Thyroid gland (tissue), 4 donors: Measurements from ENCODE around the gene ZBTB16.

ENCODE experiments used
- POLR2A ChIP-seq, 2 donors: fragments of 450-650 bp; IDR thresholded peaks; one replicate each; pipeline ENCODE4 v1.6.1; 2017; ENCODE audit warnings: antibody characterized with exemption in 2 of 2, mild to moderate bottlenecking in 2 of 2, moderate library complexity in 1 of 2
- TF ChIP-seq, protein P1 (sequence below), 6 experiments: fragments of 200-600 bp in 3 of 6; fragments of 450-650 bp in 3 of 6; sonication (generic) in 3 of 6; IDR thresholded peaks; one replicate each; pipeline ENCODE4 v1.5.1; 2016 to 2019; ENCODE audit warnings: antibody characterized with exemption in 6 of 6, mild to moderate bottlenecking in 2 of 6, inconsistent platforms in 1 of 6, moderate library complexity in 1 of 6

DNA sequence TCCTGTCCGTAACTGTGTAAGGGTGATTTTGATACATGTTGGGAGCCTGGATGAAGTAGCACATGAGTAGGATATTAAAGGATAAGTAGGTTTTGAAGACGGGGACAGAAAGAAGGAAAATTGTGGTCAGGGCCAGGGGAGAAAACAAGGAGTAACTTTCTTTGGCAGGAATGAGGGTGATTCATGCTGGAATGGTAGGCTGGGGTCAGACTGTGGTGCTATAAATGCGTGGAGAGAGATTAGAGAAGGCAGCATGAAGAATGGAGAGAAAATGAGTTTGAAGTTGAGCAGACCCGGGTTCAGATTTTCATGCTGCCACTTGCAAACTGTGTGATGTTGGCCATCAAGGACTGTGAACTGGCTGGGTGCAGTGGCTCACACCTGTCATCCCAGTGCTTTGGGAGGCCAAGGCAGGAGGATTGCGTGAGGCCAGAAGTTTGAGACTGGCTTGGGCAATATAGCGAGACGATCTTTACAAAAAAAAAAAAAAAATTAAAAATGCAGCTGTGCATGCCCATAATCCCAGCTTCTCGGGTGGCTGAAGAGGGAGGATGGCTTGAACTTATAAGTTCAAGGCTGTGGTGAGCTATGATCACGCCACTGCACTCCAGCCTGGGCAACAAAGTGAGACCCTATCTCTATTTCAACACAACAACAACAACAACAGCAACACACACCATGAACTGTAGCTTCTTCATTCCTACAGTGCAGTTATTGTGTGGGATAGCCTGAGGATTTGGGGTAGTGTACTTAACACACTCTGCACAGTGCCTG is 22.3 kb downstream of the ZBTB16 start:
- TF ChIP-seq, protein P1, sequence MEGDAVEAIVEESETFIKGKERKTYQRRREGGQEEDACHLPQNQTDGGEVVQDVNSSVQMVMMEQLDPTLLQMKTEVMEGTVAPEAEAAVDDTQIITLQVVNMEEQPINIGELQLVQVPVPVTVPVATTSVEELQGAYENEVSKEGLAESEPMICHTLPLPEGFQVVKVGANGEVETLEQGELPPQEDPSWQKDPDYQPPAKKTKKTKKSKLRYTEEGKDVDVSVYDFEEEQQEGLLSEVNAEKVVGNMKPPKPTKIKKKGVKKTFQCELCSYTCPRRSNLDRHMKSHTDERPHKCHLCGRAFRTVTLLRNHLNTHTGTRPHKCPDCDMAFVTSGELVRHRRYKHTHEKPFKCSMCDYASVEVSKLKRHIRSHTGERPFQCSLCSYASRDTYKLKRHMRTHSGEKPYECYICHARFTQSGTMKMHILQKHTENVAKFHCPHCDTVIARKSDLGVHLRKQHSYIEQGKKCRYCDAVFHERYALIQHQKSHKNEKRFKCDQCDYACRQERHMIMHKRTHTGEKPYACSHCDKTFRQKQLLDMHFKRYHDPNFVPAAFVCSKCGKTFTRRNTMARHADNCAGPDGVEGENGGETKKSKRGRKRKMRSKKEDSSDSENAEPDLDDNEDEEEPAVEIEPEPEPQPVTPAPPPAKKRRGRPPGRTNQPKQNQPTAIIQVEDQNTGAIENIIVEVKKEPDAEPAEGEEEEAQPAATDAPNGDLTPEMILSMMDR (IDR thresholded peaks at IDR 0.05), result no peak
- TF ChIP-seq POLR2A (IDR thresholded peaks at IDR 0.05), result no peak
